NCI-H2196 (cell line): Measurements from ENCODE around the gene ZNF772.

Experiments
- DNase-seq: peaks from one replicate; lab custom pipeline; 2025; ENCODE audit not compliant: unreplicated experiment; lab: John Stamatoyannopoulos, UW

ZNF772 gene

DNA sequence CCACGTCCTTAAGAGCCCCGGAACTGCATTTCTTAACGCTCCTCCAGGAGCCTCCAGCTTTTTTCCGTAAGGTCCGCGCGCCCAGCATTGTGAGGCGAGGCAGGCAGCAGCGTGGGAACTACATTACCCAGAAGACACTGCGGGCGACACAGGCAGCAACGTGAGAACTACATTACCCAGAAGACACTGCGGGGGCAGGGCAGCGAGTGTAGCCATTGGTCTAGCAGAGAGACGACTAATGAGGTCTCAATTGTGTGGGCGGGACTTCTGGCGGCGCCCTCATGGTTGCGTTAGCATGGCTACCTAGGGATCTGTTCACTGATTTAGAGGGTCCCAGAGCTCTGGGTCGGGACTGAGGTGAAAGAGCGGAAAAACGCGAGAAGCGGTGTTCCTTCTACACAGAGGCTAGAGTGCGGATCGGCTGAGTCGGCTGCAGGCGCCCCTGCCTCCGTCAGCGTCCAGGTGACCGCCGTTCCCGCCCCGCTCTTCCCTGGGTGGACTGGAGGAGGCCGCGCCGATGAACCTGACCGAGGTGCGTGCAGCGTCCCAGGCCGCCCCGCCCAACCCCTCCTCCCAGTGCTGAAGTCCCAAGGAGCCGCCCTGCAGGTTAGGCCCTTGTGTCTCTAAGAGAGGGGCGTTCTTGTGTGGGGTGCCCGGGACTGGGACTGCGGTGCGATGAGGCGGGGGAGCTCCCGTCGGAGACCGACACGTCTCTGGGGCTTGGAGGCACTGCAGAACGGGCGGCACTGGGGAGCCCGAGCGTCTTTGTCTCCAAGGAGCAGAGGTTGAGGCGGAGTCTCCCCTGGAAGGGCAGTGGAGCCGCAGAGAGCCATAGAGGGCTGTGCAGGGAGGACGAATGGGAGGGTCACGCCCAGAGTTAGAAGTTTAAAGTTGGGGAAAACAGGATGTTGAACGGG is 42.0 kb downstream of the ZNF772 start, which contains the start of gene ZNF749:
TSS of gene ZNF749 (plus strand) at position 264 of the 917 bp plus-strand sequence. CDS start at position 518, 254 bp downstream.
- DNase-seq, result peak; percentile 97

DNA sequence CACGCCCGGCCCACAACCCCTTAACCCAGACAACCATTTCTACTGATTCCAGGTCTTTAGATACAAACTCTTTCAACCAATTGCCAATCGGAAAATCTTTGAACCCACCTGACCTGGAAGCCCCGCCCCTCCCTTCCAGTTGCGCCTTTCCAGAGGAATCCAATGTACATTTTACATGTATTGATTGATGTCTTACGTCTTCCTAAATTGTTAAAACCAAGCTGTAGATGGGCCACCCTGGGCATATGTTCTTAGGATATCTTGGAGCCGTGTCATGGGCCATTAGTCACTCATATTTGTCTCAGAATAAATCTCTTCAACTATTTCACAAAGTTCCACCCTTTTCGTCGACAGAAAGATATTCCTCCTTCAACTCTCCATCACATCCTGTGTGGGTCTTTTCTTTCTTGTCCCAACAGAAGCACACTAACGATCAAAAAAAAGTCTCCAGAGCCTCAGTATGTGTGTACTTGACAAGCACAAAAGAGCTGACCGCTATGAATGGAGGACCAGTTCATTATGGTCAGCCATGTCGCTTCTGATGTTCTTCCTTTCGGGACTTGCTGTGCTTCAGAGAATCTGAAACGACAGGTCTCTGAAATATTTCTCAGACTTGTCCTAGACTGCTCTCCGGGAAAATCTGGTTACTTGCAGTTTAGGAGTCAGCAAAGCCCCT is 42.8 kb downstream of the ZNF772 start:
- DNase-seq, result peak; percentile 55

DNA sequence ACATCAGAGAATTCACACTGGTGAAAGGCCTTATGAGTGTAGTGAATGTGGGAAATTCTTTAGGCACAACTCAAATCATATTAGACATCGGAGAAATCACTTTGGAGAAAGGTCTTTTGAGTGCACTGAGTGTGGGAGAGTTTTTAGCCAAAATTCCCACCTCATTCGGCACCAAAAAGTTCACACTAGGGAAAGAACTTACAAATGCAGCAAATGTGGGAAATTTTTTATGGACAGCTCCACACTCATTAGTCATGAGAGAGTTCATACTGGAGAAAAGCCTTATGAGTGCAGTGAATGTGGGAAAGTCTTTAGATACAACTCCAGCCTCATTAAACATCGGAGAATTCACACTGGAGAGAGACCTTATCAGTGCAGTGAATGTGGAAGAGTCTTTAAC is 56.3 kb downstream of the ZNF772 start:
- no peak for DNase-seq

DNA sequence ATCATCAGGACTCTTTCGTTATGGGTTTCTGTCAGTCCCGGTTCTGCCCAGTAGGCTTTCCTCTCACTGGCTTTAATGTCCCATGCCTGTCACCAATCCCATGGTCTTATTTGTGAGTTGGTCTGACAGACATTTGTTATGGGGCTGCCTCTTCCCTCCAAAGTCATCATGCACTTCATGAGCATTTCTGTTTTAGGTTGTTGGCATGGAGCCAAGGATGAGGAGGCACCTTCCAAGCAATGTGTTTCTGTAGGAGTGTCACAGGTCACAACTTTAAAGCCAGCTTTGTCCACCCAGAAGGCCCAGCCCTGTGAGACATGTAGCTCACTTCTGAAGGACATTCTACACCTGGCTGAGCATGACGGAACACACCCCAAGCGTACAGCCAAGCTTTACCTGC is 57.9 kb downstream of the ZNF772 start:
- no peak for DNase-seq
